Measurements from ENCODE around the gene SAMD4A.

SAMD4A gene

DNA sequence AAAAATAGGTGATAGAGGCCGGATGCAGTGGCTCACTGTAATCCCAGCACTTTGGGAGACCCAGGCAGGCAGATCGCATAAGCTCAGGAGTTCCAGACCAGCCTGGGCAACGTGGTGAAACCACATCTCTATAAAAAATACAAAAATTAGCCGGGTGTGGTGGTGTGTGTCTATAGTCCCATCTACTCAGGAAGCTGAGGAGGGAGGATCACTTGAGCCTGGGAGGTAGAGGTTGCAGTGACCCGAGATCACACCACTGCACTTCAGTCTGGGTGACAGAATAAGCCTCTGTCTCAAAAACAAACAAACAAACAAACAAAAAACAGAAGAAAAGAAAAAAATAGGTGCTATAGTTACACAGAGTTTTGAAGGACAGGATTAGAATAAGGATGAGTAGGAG, 142.1 kb downstream of the SAMD4A start:
- no peak overlapping the region for H3K4me3 ChIP-seq (ENCODE audit: low read length)
- DNase-seq (ENCODE audit: low read depth) = no peak
- TF ChIP-seq, protein P1, sequence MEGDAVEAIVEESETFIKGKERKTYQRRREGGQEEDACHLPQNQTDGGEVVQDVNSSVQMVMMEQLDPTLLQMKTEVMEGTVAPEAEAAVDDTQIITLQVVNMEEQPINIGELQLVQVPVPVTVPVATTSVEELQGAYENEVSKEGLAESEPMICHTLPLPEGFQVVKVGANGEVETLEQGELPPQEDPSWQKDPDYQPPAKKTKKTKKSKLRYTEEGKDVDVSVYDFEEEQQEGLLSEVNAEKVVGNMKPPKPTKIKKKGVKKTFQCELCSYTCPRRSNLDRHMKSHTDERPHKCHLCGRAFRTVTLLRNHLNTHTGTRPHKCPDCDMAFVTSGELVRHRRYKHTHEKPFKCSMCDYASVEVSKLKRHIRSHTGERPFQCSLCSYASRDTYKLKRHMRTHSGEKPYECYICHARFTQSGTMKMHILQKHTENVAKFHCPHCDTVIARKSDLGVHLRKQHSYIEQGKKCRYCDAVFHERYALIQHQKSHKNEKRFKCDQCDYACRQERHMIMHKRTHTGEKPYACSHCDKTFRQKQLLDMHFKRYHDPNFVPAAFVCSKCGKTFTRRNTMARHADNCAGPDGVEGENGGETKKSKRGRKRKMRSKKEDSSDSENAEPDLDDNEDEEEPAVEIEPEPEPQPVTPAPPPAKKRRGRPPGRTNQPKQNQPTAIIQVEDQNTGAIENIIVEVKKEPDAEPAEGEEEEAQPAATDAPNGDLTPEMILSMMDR (conservative IDR thresholded peaks at IDR 0.05; ENCODE audit: low read depth, low read length) = no peak

DNA sequence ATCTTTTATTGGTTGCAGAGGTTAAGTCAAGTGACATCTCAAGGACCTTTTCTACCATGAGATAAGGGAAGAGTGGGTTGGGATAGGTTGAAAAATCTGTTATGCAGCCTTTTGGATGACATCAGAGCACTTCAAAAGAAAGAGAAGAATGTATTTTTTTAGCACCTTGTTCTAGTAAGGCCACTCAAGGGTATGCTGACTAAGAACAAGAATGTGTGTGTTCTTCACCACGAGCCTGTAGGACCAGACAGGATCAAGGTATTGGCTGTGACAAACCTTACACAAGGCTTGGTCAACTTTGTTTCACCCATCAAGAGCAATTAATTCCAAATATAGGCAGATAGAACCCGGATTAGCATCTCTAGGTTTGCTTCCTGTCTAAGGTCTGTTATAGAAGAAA, 142.5 kb downstream of the SAMD4A start:
- TF ChIP-seq, protein P1 (conservative IDR thresholded peaks at IDR 0.05; ENCODE audit: low read depth, low read length) = no peak
- H3K4me3 ChIP-seq (ENCODE audit: low read length) = no peak overlapping the region

GRCh38 chr14:54709867-54710266, 142.9 kb downstream of the SAMD4A start:
- TF ChIP-seq, protein P1 (conservative IDR thresholded peaks at IDR 0.05; ENCODE audit: low read depth, low read length) = no peak
- no peak overlapping the region for H3K4me3 ChIP-seq (ENCODE audit: low read length)
- no peak for DNase-seq (ENCODE audit: low read depth)

More for the DNA sequence above, 142.5 kb downstream of the SAMD4A start:
- no peak for DNase-seq (ENCODE audit: low read depth)

GRCh38 chr14:54711312-54711711, 144.4 kb downstream of the SAMD4A start:
- H3K4me3 ChIP-seq (ENCODE audit: low read length) = no peak overlapping the region
- TF ChIP-seq, protein P1 (conservative IDR thresholded peaks at IDR 0.05; ENCODE audit: low read depth, low read length) = no peak
- no peak for DNase-seq (ENCODE audit: low read depth)

DNA sequence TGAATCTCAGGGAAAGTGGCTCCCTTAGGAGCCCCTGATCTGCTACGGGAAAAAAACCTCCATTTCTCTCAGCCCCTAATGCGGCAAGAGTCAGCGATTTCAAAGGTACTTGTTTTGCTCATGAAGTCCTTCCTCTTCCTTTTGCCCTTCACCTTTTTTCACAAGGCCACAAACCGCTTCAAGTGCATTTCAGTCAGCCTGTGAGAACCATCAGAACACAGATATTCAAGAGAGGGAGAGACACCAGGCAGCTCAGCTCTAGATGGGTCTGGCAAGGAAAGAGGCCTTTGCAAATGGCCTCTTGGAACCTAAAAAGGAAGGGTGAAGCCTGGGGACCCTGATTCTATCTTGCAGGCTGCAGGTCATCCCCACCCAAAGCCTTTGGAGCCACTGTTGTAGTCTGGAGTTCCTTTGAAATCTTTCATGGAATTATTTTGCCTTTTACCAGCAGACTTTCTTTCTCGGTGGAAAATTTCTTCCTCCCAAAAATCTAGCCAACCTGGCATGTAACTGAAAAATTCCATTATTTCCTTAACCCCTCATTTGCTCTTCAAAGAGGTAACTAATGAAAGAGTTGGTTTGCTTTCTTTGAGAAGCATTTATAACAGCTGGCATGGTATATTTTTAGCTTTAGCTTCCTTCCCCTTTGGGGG, 145.0 kb downstream of the SAMD4A start:
- DNase-seq (ENCODE audit: low read depth) = no peak
- H3K4me3 ChIP-seq (ENCODE audit: low read length) = no peak overlapping the region

GRCh38 chr14:54712465-54713200, 145.7 kb downstream of the SAMD4A start:
- DNase-seq (ENCODE audit: low read depth) = no peak
- TF ChIP-seq, protein P1 (conservative IDR thresholded peaks at IDR 0.05; ENCODE audit: low read depth, low read length) = no peak
- H3K4me3 ChIP-seq (ENCODE audit: low read length) = no peak overlapping the region

More for the DNA sequence above, 145.0 kb downstream of the SAMD4A start:
- TF ChIP-seq, protein P1 (conservative IDR thresholded peaks at IDR 0.05; ENCODE audit: low read depth, low read length) = no peak

DNA sequence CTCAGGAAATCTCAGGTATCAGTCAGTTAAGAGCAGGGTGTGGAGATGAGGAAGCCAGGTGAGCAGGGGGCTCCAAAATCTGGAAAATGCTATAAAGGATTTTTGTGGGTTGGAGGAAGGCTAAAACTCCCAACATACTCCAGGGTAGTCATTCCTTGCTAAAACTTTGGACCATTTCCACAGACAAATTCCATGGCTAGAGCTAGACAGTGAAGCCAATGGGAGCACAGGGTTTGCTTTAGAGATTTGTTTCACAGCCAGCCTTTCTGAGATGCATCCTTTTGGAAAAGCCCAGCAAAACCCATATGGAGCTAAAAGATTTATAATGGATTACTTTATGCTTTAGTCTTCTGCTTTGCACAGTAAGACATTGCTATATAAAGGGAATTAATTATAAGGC, 146.5 kb downstream of the SAMD4A start:
- DNase-seq (ENCODE audit: low read depth) = no peak
- no peak overlapping the region for H3K4me3 ChIP-seq (ENCODE audit: low read length)
- TF ChIP-seq, protein P1 (conservative IDR thresholded peaks at IDR 0.05; ENCODE audit: low read depth, low read length) = no peak

Measured in retinal pigment epithelial cell (primary cell).